ENCODE measurements around the gene AGBL4.

Gene AGBL4

GRCh38 chr1:48673332-48674105 is 1350.2 kb downstream of the AGBL4 start:
- no peak for DNase-seq (ENCODE audit: extremely low read depth in 1 of 2, low read depth in 1 of 2)

- DNase-seq (ENCODE audit: extremely low read depth in 1 of 2, low read depth in 1 of 2), result no peak
Observed at GRCh38 chr1:48671578-48671977, 1352.2 kb downstream of the AGBL4 start.

GRCh38 chr1:48670234-48671020 is 1353.3 kb downstream of the AGBL4 start:
- no peak for DNase-seq (ENCODE audit: extremely low read depth in 1 of 2, low read depth in 1 of 2)

- no peak for DNase-seq (ENCODE audit: extremely low read depth in 1 of 2, low read depth in 1 of 2)
Observed at GRCh38 chr1:48668339-48668738, 1355.4 kb downstream of the AGBL4 start.

GRCh38 chr1:48667782-48668181 is 1356.0 kb downstream of the AGBL4 start:
- DNase-seq (ENCODE audit: extremely low read depth in 1 of 2, low read depth in 1 of 2), result no peak

- no peak for DNase-seq (ENCODE audit: extremely low read depth in 1 of 2, low read depth in 1 of 2)
Observed at GRCh38 chr1:48665708-48666407, 1357.9 kb downstream of the AGBL4 start.

GRCh38 chr1:48661726-48662463 is 1361.9 kb downstream of the AGBL4 start:
- DNase-seq (ENCODE audit: extremely low read depth in 1 of 2, low read depth in 1 of 2), result no peak

GRCh38 chr1:48659801-48660200 is 1364.0 kb downstream of the AGBL4 start:
- no peak for DNase-seq (ENCODE audit: extremely low read depth in 1 of 2, low read depth in 1 of 2)

GRCh38 chr1:48657413-48657812 is 1366.3 kb downstream of the AGBL4 start:
- DNase-seq (ENCODE audit: extremely low read depth in 1 of 2, low read depth in 1 of 2), result no peak

GRCh38 chr1:48654606-48655210 is 1369.0 kb downstream of the AGBL4 start:
- no peak for DNase-seq (ENCODE audit: extremely low read depth in 1 of 2, low read depth in 1 of 2)

GRCh38 chr1:48652334-48652733 is 1371.4 kb downstream of the AGBL4 start:
- DNase-seq (ENCODE audit: extremely low read depth in 1 of 2, low read depth in 1 of 2), result no peak

- DNase-seq (ENCODE audit: extremely low read depth in 1 of 2, low read depth in 1 of 2), result no peak
Observed at GRCh38 chr1:48649880-48650279, 1373.9 kb downstream of the AGBL4 start.

- DNase-seq (ENCODE audit: extremely low read depth in 1 of 2, low read depth in 1 of 2), result no peak
Observed at GRCh38 chr1:48645883-48646282, 1377.9 kb downstream of the AGBL4 start.

GRCh38 chr1:48644905-48645605 is 1378.7 kb downstream of the AGBL4 start:
- DNase-seq (ENCODE audit: extremely low read depth in 1 of 2, low read depth in 1 of 2), result no peak

GRCh38 chr1:48644190-48644900 is 1379.4 kb downstream of the AGBL4 start:
- DNase-seq (ENCODE audit: extremely low read depth in 1 of 2, low read depth in 1 of 2), result no peak

GRCh38 chr1:48643193-48643592 is 1380.6 kb downstream of the AGBL4 start:
- no peak for DNase-seq (ENCODE audit: extremely low read depth in 1 of 2, low read depth in 1 of 2)

GRCh38 chr1:48640836-48641492 is 1382.8 kb downstream of the AGBL4 start:
- no peak for DNase-seq (ENCODE audit: extremely low read depth in 1 of 2, low read depth in 1 of 2)

GRCh38 chr1:48629867-48630266 is 1393.9 kb downstream of the AGBL4 start:
- no peak for DNase-seq (ENCODE audit: extremely low read depth in 1 of 2, low read depth in 1 of 2)

- no peak for DNase-seq (ENCODE audit: extremely low read depth in 1 of 2, low read depth in 1 of 2)
Observed at GRCh38 chr1:48627486-48627885, 1396.3 kb downstream of the AGBL4 start.
